Activated naive CD8-positive, alpha-beta T cell treated with anti-CD3 and anti-CD28 coated beads, Interleukin-2, amount 50 U/mL, for 24 hours (primary cell): ENCODE data around the gene DBI.
A peak's percentile ranks its signal among the peaks of the same experiment; 100 is the strongest.
"Not testable (repeated sequence)": the region's sequence is repeated elsewhere in the genome, so short reads cannot be mapped to it uniquely, and the experiment has no call there.

Source experiments
- ATAC-seq: fragments of 150-1000 bp; cut with Tn5 transposase; one replicate; pipeline ENCODE4 v1.10.0; 2021
- DNase-seq: peaks from one replicate; pipeline ENCODE4 v3.0.0; 2021
- H3K27ac Mint-ChIP-seq: one replicate; pipeline ENCODE4 v1.8.0; 2021; ENCODE audit warnings: mild to moderate bottlenecking, mixed read lengths
- H3K27me3 Mint-ChIP-seq: one replicate; pipeline ENCODE4 v1.8.0; 2021; ENCODE audit warnings: mixed read lengths
- H3K36me3 Mint-ChIP-seq: one replicate; pipeline ENCODE4 v1.8.0; 2021; ENCODE audit warnings: low read depth, mixed read lengths
- H3K4me1 Mint-ChIP-seq: one replicate; pipeline ENCODE4 v1.8.0; 2021; ENCODE audit warnings: mixed read lengths
- H3K4me3 Mint-ChIP-seq: one replicate; pipeline ENCODE4 v1.8.0; 2021; ENCODE audit warnings: mild to moderate bottlenecking, moderate library complexity, mixed read lengths
- H3K9me3 Mint-ChIP-seq: one replicate; pipeline ENCODE4 v1.8.0; 2021; ENCODE audit warnings: mixed read lengths

Gene DBI

DNA sequence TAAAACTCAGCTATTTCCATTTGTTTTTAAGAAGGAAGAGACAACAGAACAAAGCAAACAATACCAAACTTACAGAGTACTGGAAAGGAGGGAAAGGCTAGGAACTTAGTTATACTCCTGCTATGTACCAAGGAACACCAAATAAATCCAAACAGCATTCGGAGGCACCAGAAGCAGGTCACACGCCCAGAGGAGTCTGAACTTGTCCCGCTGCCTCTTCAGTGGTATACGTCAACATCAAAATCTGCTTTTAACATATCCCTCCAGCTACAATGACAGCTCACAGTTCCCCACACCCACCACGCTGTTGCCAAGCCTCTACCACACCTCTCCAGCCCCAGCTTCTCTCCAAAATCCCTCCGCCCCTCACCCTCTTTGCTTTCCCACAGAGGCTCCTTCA is 17.5 kb upstream of the DBI start:
- ATAC-seq: no peak
- Mint-ChIP-seq H3K27ac (no peak overlapping the region), H3K4me3 (no peak overlapping the region), H3K9me3 (no peaks in the 10 kb centered on the region), H3K27me3 (no peaks in the 10 kb centered on the region), H3K4me1 (peaks cover 3% of the 10 kb centered on the region), H3K36me3 (no peaks in the 10 kb centered on the region)
- DNase-seq: no peak

- H3K36me3 Mint-ChIP-seq: no peaks in the 10 kb centered on the region
- peaks cover 6% of the 10 kb centered on the region for H3K4me1 Mint-ChIP-seq
- no peaks in the 10 kb centered on the region for H3K9me3 Mint-ChIP-seq
- H3K4me3 Mint-ChIP-seq: no peak overlapping the region
- ATAC-seq (no peak), DNase-seq (no peak)
- H3K27ac Mint-ChIP-seq: no peak overlapping the region
- no peaks in the 10 kb centered on the region for H3K27me3 Mint-ChIP-seq
Observed at GRCh38 chr2:119350311-119350998, 16.3 kb upstream of the DBI start.

- ATAC-seq (no peak), DNase-seq (no peak)
- Mint-ChIP-seq H3K27ac (no peak overlapping the region), H3K9me3 (no peaks in the 10 kb centered on the region), H3K4me3 (no peak overlapping the region), H3K27me3 (no peaks in the 10 kb centered on the region), H3K36me3 (peaks cover 2% of the 10 kb centered on the region), H3K4me1 (peaks cover 22% of the 10 kb centered on the region)
Observed at GRCh38 chr2:119352357-119352756, 14.4 kb upstream of the DBI start.

DNA sequence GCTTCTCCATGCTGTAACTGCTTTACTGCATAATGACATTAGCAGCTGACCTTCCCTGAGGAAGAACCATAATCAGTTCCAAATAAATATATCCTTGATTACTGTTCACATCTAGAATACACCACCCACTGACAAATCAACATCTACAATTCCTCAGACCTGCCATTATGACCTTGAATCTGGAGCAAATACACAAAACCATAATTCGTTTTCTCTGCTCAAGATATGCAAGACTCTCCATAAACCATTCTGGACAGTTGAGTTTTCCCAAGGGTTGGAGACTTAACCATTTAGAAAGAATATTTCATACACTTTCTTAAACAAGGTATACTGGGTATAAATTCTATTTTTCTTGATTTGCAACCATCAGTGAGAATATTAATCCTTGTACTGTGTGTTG is 11.9 kb upstream of the DBI start:
- ATAC-seq (no peak), DNase-seq (no peak)
- peaks cover 22% of the 10 kb centered on the region for H3K4me1 Mint-ChIP-seq
- no peak overlapping the region for H3K27ac Mint-ChIP-seq
- peaks cover 2% of the 10 kb centered on the region for H3K36me3 Mint-ChIP-seq
- no peaks in the 10 kb centered on the region for H3K27me3 Mint-ChIP-seq
- no peak overlapping the region for H3K4me3 Mint-ChIP-seq
- H3K9me3 Mint-ChIP-seq: no peaks in the 10 kb centered on the region

DNA sequence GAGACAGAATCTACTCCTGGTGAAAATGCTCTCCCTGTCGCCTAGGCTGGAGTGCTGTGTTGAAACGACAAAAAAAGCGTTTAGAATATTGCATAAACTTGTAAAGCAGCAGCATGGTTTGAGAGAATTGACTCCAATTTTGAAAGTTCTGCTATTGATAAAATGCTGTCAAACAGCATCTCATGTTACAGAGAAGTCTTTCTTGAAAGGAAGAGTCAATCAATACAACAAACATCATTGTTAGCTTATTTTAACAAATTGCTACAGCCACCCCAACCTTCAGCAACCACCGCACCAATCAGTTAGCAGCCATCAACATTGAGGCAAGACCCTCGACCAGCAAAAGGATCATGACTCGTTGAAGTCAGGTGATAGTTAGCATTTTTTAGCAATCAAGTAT is 7.0 kb upstream of the DBI start:
- no peaks in the 10 kb centered on the region for H3K27me3 Mint-ChIP-seq
- H3K9me3 Mint-ChIP-seq: no peaks in the 10 kb centered on the region
- no peak for DNase-seq
- H3K4me1 Mint-ChIP-seq: peaks cover 29% of the 10 kb centered on the region
- no peak overlapping the region for H3K4me3 Mint-ChIP-seq
- H3K27ac Mint-ChIP-seq: no peak overlapping the region
- no peak for ATAC-seq
- H3K36me3 Mint-ChIP-seq: peaks cover 6% of the 10 kb centered on the region

DNA sequence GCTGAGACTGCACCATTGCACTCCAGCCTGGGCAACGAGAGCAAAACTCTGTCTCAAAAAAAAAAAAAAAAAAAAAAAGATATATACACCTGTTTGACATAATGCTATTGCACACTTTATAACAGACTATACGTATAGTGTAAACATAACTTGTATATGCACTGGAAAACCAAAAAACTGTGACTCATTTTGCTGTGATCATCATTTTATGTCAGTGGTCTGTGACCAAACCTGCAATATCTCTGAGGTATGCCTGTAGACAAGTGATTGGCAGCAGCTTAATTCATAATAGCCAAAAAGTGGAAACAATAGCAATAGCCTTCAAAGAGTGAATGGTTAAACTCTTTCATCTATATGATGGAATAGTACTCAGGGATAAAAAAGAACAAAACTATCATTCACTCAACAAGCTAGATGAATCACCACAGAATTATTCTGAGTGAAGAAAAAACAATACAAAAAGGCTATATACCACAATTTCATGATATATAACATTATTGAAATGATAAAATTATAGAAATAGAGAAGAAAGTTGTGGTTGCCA is 6.3 kb upstream of the DBI start:
- Mint-ChIP-seq H3K9me3 (no peaks in the 10 kb centered on the region), H3K4me1 (peaks cover 33% of the 10 kb centered on the region), H3K4me3 (no peak overlapping the region), H3K36me3 (peaks cover 6% of the 10 kb centered on the region), H3K27ac (no peak overlapping the region), H3K27me3 (no peaks in the 10 kb centered on the region)
- DNase-seq (no peak), ATAC-seq (no peak)

DNA sequence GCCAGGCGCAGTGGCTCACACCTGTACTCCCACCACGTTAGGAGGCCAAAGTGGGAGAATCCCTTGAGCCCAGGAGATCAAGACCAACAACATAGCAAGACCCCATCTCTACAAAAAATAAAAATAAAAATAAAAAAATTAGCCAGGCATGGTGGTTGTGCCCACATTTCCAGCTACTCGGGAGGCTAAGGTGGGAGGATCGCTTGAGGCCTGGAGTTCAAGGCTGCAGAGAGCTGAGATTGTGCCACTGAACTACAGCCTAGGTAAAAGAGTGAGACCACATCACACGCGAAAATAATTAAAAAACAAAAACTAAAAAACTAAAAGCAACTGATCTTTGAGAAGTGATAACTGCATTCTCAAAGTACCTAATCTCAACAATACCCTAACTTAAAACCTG is 2.0 kb upstream of the DBI start:
- DNase-seq: no peak
- no peak for ATAC-seq
- no peaks in the 10 kb centered on the region for H3K27me3 Mint-ChIP-seq
- H3K36me3 Mint-ChIP-seq: peaks cover 25% of the 10 kb centered on the region
- H3K27ac Mint-ChIP-seq: peak overlapping the region; percentile 100
- H3K9me3 Mint-ChIP-seq: no peaks in the 10 kb centered on the region
- H3K4me3 Mint-ChIP-seq: peak overlapping the region; percentile 100
- H3K4me1 Mint-ChIP-seq: peaks cover 40% of the 10 kb centered on the region

DNA sequence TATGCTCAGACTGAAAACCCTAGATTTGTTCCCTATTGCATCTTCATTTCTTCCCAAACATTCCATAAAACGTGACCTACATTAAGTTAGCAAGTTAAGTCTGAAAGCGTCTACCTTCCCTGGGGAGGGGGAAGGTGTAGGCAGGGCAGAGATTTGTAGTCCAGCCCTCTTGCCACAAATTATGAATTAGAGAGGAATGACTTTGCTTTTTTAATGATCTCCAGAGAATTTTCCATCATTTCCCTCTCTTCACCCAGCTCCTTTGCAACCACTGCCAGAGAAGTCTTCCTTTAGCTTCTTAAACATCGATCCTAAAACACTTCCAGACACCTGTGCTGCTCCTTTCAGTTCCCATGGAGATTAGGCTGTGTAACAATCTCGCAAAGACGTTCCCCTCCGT is 1.3 kb upstream of the DBI start:
- Mint-ChIP-seq H3K4me1 (peaks cover 40% of the 10 kb centered on the region), H3K27ac (peak overlapping the region; percentile 100), H3K36me3 (peaks cover 30% of the 10 kb centered on the region), H3K27me3 (no peaks in the 10 kb centered on the region), H3K9me3 (no peaks in the 10 kb centered on the region), H3K4me3 (peak overlapping the region; percentile 100)
- no peak for DNase-seq
- ATAC-seq: no peak

- peak overlapping the region; percentile 100 for H3K4me3 Mint-ChIP-seq
- peaks cover 37% of the 10 kb centered on the region for H3K36me3 Mint-ChIP-seq
- peaks cover 40% of the 10 kb centered on the region for H3K4me1 Mint-ChIP-seq
- peak overlapping the region; percentile 100 for H3K27ac Mint-ChIP-seq
- no peak for ATAC-seq
- no peaks in the 10 kb centered on the region for H3K9me3 Mint-ChIP-seq
- no peak for DNase-seq
- H3K27me3 Mint-ChIP-seq: no peaks in the 10 kb centered on the region
Observed at GRCh38 chr2:119366161-119366648, 572 bp upstream of the DBI start.

- DNase-seq (peak; percentile 64), ATAC-seq (peak; percentile 44)
- Mint-ChIP-seq H3K4me3 (peak overlapping the region; percentile 100), H3K27ac (peak overlapping the region; percentile 100), H3K27me3 (no peaks in the 10 kb centered on the region), H3K4me1 (peaks cover 39% of the 10 kb centered on the region), H3K36me3 (peaks cover 51% of the 10 kb centered on the region), H3K9me3 (peaks cover 5% of the 10 kb centered on the region)
Observed at GRCh38 chr2:119367472-119368099, 809 bp downstream of the DBI start.

- peaks cover 69% of the 10 kb centered on the region for H3K36me3 Mint-ChIP-seq
- ATAC-seq (no peak), DNase-seq (no peak)
- peaks cover 29% of the 10 kb centered on the region for H3K4me1 Mint-ChIP-seq
- H3K27ac Mint-ChIP-seq: no peak overlapping the region
- H3K4me3 Mint-ChIP-seq: no peak overlapping the region
- H3K27me3 Mint-ChIP-seq: no peaks in the 10 kb centered on the region
- H3K9me3 Mint-ChIP-seq: peaks cover 5% of the 10 kb centered on the region
Observed at GRCh38 chr2:119369845-119370244, 3.1 kb downstream of the DBI start.

- no peaks in the 10 kb centered on the region for H3K27me3 Mint-ChIP-seq
- no peak for DNase-seq
- ATAC-seq: no peak
- no peak overlapping the region for H3K27ac Mint-ChIP-seq
- peaks cover 5% of the 10 kb centered on the region for H3K9me3 Mint-ChIP-seq
- H3K36me3 Mint-ChIP-seq: peaks cover 70% of the 10 kb centered on the region
- no peak overlapping the region for H3K4me3 Mint-ChIP-seq
- peaks cover 16% of the 10 kb centered on the region for H3K4me1 Mint-ChIP-seq
Observed at GRCh38 chr2:119371111-119371510, 4.3 kb downstream of the DBI start.

GRCh38 chr2:119372778-119373568 is 6.2 kb downstream of the DBI start:
- H3K27ac Mint-ChIP-seq: no peak overlapping the region
- DNase-seq (no peak), ATAC-seq (no peak)
- H3K9me3 Mint-ChIP-seq: peaks cover 5% of the 10 kb centered on the region
- H3K27me3 Mint-ChIP-seq: no peaks in the 10 kb centered on the region
- peaks cover 66% of the 10 kb centered on the region for H3K36me3 Mint-ChIP-seq
- no peak overlapping the region for H3K4me3 Mint-ChIP-seq
- H3K4me1 Mint-ChIP-seq: peaks cover 10% of the 10 kb centered on the region

DNA sequence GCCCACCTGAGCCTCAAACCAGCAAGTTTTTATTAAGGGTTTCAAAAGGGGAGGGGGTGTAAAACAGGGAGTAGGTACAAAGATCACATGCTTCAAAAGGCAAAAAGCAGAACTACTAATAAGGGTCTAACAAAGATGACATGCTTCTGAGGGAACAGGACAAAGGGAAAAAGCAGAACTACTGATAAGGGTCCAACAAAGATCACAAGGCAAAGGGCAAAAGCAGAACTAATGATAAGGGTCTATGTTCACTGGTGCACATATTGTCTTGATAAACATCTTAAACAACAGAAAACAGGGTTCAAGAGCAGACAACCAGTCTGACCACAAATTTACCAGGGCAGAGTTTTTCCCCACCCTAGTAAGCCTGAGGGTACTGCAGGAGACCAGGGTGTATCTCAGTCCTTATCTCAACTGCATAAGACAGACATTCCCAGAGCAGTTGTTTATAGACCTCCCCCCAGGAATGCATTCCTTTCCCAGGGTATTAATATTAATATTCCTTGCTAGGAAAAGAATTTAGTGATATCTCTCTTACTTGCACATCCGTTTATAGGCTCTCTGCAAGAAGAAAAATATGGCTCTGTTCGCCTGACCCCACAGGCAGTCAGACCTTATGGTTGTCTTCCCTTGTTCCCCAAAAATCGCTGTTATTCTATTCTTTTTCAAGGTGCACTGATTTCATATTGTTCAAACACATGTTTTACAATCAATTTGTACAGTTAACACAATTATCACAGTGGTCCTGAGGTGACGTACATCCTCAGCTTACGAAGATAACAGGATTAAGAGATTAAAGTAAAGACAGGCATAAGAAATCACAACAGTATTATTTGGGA is 7.3 kb downstream of the DBI start:
- not testable (repeated sequence) for H3K9me3 Mint-ChIP-seq, H3K27me3 Mint-ChIP-seq, H3K4me3 Mint-ChIP-seq, H3K27ac Mint-ChIP-seq, DNase-seq, H3K4me1 Mint-ChIP-seq, ATAC-seq
- H3K36me3 Mint-ChIP-seq: peaks cover 55% of the 10 kb centered on the region
